Measurements from ENCODE around the gene MB.
"Not testable (repeated sequence)": the region's sequence is repeated elsewhere in the genome, so short reads cannot be mapped to it uniquely, and the experiment has no call there.

MB gene

GRCh38 chr22:35637254-35637653, 20.1 kb upstream of the MB start:
- no peak for DNase-seq

- DNase-seq = no peak
These were observed 17.9 kb upstream of the MB start for GRCh38 chr22:35634943-35635540.

GRCh38 chr22:35634015-35634414, 16.9 kb upstream of the MB start:
- no peak for DNase-seq

GRCh38 chr22:35633520-35633919, 16.4 kb upstream of the MB start:
- no peak for DNase-seq

GRCh38 chr22:35632935-35633334, 15.8 kb upstream of the MB start:
- no peak for DNase-seq

GRCh38 chr22:35631597-35631996, 14.5 kb upstream of the MB start:
- DNase-seq = peak; percentile 61 to 64

GRCh38 chr22:35630891-35631290, 13.8 kb upstream of the MB start:
- DNase-seq = no peak

- no peak for DNase-seq
These were observed 13.3 kb upstream of the MB start for GRCh38 chr22:35630387-35630793.

GRCh38 chr22:35629406-35630216, 12.5 kb upstream of the MB start:
- peak; percentile 8 to 9 for DNase-seq

- DNase-seq = no peak
These were observed 11.6 kb upstream of the MB start for GRCh38 chr22:35628732-35629131.

GRCh38 chr22:35627267-35628041, 10.3 kb upstream of the MB start:
- DNase-seq = peak; percentile 57 to 65

GRCh38 chr22:35625763-35626432, 8.8 kb upstream of the MB start:
- no peak for DNase-seq

GRCh38 chr22:35624547-35624946, 7.4 kb upstream of the MB start:
- DNase-seq = no peak

- DNase-seq = not testable (repeated sequence)
These were observed 6.8 kb upstream of the MB start for GRCh38 chr22:35623885-35624284.

- no peak for DNase-seq
These were observed 5.2 kb upstream of the MB start for GRCh38 chr22:35622191-35622913.

GRCh38 chr22:35621451-35621850, 4.3 kb upstream of the MB start:
- DNase-seq = no peak

GRCh38 chr22:35620624-35621251, 3.6 kb upstream of the MB start:
- no peak for DNase-seq

GRCh38 chr22:35619336-35620094, 2.4 kb upstream of the MB start:
- DNase-seq = no peak

- no peak for DNase-seq
These were observed 1.5 kb upstream of the MB start for GRCh38 chr22:35618427-35619223.

GRCh38 chr22:35616043-35616442, 1.1 kb downstream of the MB start:
- DNase-seq = no peak

Data from AML-193 (cell line).